Cardiac muscle cell (in vitro differentiated cells and primary cell): Measurements from ENCODE around the gene RAB11FIP3. TPM values are rescaled to one million over a fixed set of nuclear protein-coding genes. Genes with fewer than 3 reads are reported as not detected.

Experiments
- DNase-seq, 2 donors: peaks; one replicate each; pipeline versions ENCODE4 v3.0.0 to v3.0.0-alpha.2; 2010 to 2017; ENCODE audit warnings: low read depth in 1 of 2, low spot score in 1 of 2
- H3K27ac ChIP-seq: fragments of 200-600 bp; sonication (generic); 2 replicates; pipeline ENCODE4 v1.5.1; 2016
- H3K27me3 ChIP-seq: fragments of 200-600 bp; sonication (generic); 2 replicates; pipeline ENCODE4 v1.6.0; 2016; ENCODE audit warnings: control low read depth
- H3K36me3 ChIP-seq: fragments of 200-600 bp; sonication (generic); 2 replicates; pipeline ENCODE4 v1.5.1; 2016; ENCODE audit warnings: control low read depth
- H3K4me1 ChIP-seq: fragments of 200-600 bp; sonication (generic); 2 replicates; pipeline ENCODE4 v1.8.1; 2017; ENCODE audit warnings: low read depth, mild to moderate bottlenecking, mixed run types
- H3K4me3 ChIP-seq: fragments of 200-600 bp; sonication (generic); 2 replicates; pipeline ENCODE4 v1.5.1; 2016; ENCODE audit warnings: mild to moderate bottlenecking
- H3K9me3 ChIP-seq: fragments of 200-600 bp; sonication (generic); 2 replicates; pipeline ENCODE4 v1.5.1; 2017; ENCODE audit warnings: low read depth, mild to moderate bottlenecking, control low read depth
- polyA plus RNA-seq: library from polyadenylated mRNA; unstranded; fragments of >200 nt; fragmentation: Nextera tagmentation; extraction: Ambion mirVana; gene quantifications from 2 replicates; pipeline ENCODE4 v1.2.1, GENCODE V29; 2016
- total RNA-seq: library from RNA; depleted of rRNA; stranded (reverse); fragments of >200 nt; gene quantifications from 2 replicates; pipeline ENCODE4 v1.2.3, GENCODE V29; 2016
- TF ChIP-seq, protein P1 (sequence below): IDR thresholded peaks from 2 replicates; pipeline ENCODE4 v1.5.1; 2012; ENCODE audit warnings: low read depth, mild to moderate bottlenecking, low read length

Gene RAB11FIP3
- total and polyA plus RNA-seq, 2 experiments from 2014 or later: 55.3 to 77.1 TPM

DNA sequence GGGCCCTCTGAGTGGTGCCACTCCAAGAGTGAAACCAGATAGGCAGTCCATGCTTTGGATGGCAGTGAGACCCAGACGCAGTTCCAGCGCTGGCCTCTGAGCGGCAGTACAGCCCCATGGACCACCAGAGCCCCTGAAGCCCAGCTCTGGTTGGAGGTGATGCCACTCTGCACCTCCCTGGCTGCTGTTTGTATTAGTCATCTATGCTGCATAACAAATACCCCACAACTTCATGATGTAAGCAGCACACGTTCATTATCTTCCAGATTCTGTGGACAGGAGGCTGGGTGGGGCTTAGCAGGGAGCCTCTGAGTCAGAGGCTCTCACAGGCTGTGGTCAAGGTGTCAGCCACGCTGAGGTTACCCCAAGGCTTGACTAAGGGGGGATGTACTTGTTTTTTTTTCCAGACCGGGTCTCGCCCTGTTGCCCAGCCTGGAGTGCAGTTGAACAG, 33.5 kb upstream of the RAB11FIP3 start:
- Histone ChIP-seq H3K27ac (no peak overlapping the region), H3K27me3 (no peaks in the 10 kb centered on the region), H3K4me1 (peaks cover 22% of the 10 kb centered on the region), H3K9me3 (no peaks in the 10 kb centered on the region), H3K36me3 (no peaks in the 10 kb centered on the region), H3K4me3 (no peak overlapping the region)
- TF ChIP-seq, protein P1, sequence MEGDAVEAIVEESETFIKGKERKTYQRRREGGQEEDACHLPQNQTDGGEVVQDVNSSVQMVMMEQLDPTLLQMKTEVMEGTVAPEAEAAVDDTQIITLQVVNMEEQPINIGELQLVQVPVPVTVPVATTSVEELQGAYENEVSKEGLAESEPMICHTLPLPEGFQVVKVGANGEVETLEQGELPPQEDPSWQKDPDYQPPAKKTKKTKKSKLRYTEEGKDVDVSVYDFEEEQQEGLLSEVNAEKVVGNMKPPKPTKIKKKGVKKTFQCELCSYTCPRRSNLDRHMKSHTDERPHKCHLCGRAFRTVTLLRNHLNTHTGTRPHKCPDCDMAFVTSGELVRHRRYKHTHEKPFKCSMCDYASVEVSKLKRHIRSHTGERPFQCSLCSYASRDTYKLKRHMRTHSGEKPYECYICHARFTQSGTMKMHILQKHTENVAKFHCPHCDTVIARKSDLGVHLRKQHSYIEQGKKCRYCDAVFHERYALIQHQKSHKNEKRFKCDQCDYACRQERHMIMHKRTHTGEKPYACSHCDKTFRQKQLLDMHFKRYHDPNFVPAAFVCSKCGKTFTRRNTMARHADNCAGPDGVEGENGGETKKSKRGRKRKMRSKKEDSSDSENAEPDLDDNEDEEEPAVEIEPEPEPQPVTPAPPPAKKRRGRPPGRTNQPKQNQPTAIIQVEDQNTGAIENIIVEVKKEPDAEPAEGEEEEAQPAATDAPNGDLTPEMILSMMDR: peak; percentile 77
- peak; percentile 58 to 75 for DNase-seq

DNA sequence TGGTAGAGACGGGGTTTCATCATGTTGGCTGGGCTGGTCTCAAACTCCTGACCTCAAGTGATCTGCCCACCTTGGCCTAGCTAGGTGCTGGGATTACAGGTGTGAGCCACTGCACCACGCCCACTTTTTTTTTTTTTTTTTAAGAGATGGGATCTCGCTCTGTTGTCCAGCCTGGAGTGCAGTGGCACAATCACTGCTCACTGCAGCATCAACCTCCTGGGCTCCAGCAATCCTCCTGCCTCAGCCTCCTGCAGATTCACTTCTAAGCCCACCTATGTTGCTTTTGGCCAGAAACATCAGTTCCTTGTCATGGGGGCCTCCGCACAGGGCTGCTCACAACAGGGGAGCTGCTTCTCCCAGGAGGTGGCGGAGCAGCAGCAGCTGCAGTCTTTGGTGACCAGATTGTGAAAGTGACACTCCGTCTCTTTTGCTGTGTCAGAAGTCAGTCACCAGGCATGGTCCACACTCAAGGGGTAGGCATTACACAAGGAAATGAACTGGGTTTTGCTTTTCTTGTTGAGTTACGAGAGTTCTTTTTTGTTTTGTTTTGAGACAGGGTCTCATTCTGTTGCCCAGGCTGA, 32.9 kb upstream of the RAB11FIP3 start:
- no peaks in the 10 kb centered on the region for H3K27me3 ChIP-seq
- no peak overlapping the region for H3K27ac ChIP-seq
- TF ChIP-seq, protein P1: no peak
- no peaks in the 10 kb centered on the region for H3K9me3 ChIP-seq
- peaks cover 18% of the 10 kb centered on the region for H3K4me1 ChIP-seq
- no peaks in the 10 kb centered on the region for H3K36me3 ChIP-seq
- H3K4me3 ChIP-seq: no peak overlapping the region
- DNase-seq: no peak

DNA sequence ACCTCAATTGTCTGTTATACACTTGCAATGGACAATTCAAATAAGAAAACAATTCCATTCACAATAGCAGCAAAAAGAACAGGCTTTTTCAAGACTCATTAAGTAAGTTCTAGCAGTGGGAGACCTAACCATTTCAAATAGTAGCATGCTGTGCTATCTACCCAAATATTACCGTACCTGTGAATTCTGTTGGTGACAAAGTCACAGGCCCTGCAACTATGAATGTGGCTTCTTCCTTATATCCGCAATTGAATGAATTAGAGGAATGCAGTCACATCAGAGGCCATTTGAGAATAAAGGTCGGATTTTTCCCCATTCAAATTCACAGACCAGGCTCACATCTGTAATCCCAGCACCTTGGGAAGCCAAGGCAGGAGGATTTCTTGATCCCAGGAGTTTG, 29.2 kb upstream of the RAB11FIP3 start:
- peaks cover 13% of the 10 kb centered on the region for H3K36me3 ChIP-seq
- peak overlapping the region; percentile 96 for H3K4me3 ChIP-seq
- TF ChIP-seq, protein P1: no peak
- no peak for DNase-seq
- peak overlapping the region; percentile 94 for H3K27ac ChIP-seq
- no peaks in the 10 kb centered on the region for H3K9me3 ChIP-seq
- H3K4me1 ChIP-seq: peaks cover 9% of the 10 kb centered on the region
- no peaks in the 10 kb centered on the region for H3K27me3 ChIP-seq

DNA sequence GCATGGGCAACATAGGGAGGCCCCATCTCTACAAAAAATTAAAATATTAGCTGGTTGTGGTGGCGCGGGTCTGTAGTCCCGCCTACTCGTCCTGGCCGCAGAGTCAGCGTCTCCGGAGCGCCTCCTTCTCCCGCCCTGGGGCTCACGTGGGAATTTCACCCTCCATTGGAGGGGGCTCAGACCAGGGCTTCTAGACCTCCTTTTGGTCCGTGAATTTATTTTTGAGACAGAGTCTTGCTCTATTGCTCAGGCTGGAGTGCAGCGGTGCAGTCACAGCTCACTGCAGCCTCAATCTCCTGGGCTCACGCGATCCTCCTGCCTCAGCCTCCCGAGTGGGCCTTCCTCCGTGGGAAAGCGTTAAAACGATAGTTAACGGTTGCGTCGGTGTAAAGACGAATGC, 28.8 kb upstream of the RAB11FIP3 start:
- peak overlapping the region; percentile 96 for H3K4me3 ChIP-seq
- H3K27me3 ChIP-seq: no peaks in the 10 kb centered on the region
- peaks cover 9% of the 10 kb centered on the region for H3K4me1 ChIP-seq
- DNase-seq: peak; percentile 66 to 68
- H3K27ac ChIP-seq: peak overlapping the region; percentile 94
- H3K9me3 ChIP-seq: no peaks in the 10 kb centered on the region
- peaks cover 13% of the 10 kb centered on the region for H3K36me3 ChIP-seq
- TF ChIP-seq, protein P1: no peak

DNA sequence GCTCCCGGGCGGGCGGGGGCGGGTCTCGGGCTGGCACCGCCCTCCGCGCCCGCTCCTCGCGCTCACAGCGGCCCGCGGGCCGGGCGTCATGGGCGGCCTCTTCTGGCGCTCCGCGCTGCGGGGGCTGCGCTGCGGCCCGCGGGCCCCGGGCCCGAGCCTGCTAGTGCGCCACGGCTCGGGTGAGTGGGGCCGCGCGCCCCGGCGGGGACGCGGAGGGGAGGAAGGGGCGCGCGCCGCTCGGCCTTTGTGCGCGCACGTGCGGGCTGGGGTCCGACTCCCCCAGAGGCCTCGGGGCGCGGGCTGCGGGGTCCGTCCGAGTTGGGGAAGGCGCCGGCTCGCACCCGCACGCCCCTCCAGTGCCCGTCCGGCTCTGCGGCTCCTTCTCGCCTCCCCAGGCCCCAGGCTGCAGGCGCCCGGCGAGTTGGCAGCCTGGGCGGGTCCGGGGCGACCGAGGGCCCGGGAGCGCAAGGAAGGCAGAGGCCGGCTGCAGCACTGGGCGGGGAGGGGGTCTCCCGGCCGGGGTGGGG, 28.3 kb upstream of the RAB11FIP3 start, which contains the start of gene NME4:
TSS of gene NME4 (plus strand) at position 65 of the 527 bp plus-strand sequence. CDS start at position 89, 24 bp downstream.
- Histone ChIP-seq H3K36me3 (peaks cover 13% of the 10 kb centered on the region), H3K4me3 (peak within 1 kb of the TSS; percentile 96), H3K27me3 (no peaks in the 10 kb centered on the region), H3K9me3 (no peaks in the 10 kb centered on the region), H3K4me1 (peaks cover 9% of the 10 kb centered on the region), H3K27ac (peak within 1 kb of the TSS; percentile 94)
- TF ChIP-seq, protein P1: no peak
- peak; percentile 62 to 69 for DNase-seq
